GM12864 (cell line): ENCODE results near the gene RAB44.

ENCODE experiments used
- DNase-seq: peaks from one replicate; pipeline ENCODE4 v3.0.0-alpha.2; 2011; ENCODE audit warnings: low read depth
- H3K4me3 ChIP-seq: 2 replicates; pipeline ENCODE4 v1.5.1; 2011; ENCODE audit warnings: mild to moderate bottlenecking, low read depth, low read length, control low read depth
- TF ChIP-seq, protein P1 (sequence below): IDR thresholded peaks from 2 replicates; pipeline ENCODE4 v1.5.1; 2011; ENCODE audit warnings: low read depth, mild to moderate bottlenecking, moderate library complexity, low read length, control low read depth, inconsistent platforms; ENCODE audit errors: missing control alignments

Gene RAB44

DNA sequence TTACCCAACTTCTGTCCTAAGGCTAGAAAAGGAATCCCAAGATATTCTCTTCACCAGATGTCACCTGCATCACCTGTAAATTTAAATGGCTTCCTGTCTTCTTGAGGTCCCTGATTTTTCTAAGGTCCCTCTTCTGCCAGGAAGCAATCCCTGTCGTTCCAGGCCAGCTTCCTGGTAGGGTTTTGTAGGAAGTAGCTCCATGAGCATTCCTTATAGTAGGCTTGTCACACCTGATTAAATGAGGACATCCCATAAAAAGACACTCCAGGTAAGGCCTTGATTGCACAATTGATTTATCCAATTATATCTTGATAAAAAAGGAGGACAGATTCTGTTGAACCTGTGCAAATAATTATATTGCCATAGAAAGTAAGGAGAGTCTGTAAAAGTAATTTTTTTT lies 8.7 kb downstream of the RAB44 start:
- TF ChIP-seq, protein P1, sequence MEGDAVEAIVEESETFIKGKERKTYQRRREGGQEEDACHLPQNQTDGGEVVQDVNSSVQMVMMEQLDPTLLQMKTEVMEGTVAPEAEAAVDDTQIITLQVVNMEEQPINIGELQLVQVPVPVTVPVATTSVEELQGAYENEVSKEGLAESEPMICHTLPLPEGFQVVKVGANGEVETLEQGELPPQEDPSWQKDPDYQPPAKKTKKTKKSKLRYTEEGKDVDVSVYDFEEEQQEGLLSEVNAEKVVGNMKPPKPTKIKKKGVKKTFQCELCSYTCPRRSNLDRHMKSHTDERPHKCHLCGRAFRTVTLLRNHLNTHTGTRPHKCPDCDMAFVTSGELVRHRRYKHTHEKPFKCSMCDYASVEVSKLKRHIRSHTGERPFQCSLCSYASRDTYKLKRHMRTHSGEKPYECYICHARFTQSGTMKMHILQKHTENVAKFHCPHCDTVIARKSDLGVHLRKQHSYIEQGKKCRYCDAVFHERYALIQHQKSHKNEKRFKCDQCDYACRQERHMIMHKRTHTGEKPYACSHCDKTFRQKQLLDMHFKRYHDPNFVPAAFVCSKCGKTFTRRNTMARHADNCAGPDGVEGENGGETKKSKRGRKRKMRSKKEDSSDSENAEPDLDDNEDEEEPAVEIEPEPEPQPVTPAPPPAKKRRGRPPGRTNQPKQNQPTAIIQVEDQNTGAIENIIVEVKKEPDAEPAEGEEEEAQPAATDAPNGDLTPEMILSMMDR, result no peak
- DNase-seq, result no peak
- no peak overlapping the region for H3K4me3 ChIP-seq

DNA sequence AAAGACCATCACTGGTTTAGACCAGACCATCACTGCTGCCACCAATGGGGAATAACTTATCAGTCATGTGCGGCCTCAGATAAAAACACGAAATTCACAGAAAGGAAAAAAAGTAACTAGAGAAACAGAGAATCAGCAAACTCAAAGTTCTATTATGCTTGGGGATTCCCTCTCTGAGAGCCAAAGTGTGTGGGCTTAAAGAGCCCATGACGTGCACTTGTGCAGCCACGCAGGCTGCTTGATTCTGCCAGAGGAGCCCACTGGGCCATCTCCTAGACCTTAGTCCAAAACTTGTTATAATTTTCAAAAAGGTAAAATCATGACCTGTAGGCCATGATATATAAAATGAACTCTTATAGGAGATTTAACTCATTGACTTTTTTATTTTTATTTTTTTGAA lies 15.2 kb downstream of the RAB44 start:
- no peak overlapping the region for H3K4me3 ChIP-seq
- TF ChIP-seq, protein P1, result no peak
- DNase-seq, result no peak

DNA sequence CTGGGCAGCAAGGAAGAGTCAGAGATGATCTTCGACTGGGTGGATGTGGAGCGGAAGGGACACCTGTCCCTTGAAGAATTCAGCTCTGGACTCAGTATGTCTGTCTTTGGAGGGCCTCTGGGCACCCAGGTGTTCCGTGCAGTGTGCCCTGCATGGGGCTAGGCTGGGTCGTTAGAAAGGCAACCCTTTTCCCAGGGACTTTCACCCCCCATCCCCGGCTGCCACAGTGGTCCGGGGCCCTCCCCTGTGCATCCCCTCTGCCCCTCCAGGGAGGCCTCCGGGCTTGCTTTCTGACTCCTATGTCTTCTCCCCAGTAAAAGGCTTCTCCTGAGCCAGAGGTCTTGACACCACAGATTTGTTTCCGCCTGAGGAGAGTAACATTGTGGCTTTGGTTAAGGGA lies 16.2 kb downstream of the RAB44 start:
- TF ChIP-seq, protein P1, result no peak
- no peak overlapping the region for H3K4me3 ChIP-seq
- DNase-seq, result no peak

DNA sequence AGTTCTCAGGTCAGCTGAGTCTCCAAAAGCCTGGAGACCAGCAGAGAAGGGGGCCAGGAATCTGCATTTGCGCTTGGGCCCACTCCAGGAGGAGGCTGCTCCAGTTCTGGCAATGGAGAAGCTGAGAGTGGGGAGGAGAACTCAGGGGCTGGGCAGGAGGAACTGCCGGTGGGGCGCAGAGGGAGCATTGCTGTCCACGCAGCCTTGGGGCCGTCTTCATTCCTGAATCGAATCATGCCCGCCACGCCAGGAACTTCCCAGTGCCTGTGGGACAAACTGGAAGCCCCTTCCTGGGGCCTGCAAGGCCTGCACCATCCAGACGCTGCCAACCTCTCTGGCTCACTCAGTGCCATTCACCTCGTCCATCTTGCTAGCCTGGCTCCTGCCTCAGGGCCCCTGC lies 16.9 kb downstream of the RAB44 start:
- DNase-seq, result no peak
- H3K4me3 ChIP-seq, result no peak overlapping the region
- TF ChIP-seq, protein P1, result no peak

DNA sequence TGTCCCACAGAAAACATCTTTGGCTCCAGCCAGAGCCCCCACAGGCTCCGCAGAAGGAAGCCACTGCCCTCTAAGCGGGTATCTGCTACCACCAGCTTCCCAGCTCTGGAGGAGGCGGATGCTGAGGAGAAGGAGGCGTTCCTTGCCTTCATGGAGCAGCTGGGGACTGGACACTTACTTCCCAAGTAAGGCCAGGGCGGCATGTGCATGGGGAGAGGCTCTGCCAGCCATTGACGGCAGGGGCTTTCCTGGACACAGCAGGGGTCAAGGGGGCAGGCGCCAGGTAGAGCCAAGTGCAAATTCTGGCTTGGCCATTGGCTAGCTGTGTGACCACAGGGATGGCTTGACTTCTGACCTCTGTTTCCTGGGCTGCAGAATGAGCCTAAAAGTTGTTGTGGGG lies 17.8 kb downstream of the RAB44 start:
- H3K4me3 ChIP-seq, result no peak overlapping the region
- DNase-seq, result no peak
- TF ChIP-seq, protein P1, result no peak

DNA sequence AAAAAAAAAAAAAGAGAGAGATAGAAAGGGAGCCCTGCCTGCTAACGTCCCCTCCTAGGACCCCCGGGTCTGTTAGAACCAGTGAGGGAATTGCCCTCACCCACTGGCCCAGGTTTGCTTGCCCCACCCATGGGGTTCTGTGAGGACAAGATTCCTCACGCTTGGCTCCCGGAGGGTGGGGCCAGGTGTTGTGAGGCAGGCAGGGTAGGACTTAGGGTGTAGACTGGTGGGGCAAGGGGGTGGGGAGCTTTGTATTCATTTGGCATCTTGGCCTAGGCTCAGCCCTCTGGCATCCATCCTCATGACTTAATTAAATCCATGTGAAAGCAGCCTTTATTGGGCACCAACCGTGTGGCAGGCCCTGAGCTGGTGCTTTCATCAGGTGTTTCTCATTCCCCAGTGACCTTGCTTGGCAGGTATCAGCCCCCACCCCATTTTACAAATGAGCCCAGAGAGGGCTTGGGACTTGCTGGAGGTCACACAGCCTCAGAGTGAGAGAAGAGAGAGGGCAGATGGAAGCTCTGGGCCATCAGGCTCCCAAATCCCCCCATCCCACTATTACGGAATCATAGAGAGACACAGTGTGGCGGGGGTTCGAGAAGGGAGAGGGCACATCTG lies 19.0 kb downstream of the RAB44 start:
- TF ChIP-seq, protein P1, result no peak
- DNase-seq, result no peak
- H3K4me3 ChIP-seq, result no peak overlapping the region

DNA sequence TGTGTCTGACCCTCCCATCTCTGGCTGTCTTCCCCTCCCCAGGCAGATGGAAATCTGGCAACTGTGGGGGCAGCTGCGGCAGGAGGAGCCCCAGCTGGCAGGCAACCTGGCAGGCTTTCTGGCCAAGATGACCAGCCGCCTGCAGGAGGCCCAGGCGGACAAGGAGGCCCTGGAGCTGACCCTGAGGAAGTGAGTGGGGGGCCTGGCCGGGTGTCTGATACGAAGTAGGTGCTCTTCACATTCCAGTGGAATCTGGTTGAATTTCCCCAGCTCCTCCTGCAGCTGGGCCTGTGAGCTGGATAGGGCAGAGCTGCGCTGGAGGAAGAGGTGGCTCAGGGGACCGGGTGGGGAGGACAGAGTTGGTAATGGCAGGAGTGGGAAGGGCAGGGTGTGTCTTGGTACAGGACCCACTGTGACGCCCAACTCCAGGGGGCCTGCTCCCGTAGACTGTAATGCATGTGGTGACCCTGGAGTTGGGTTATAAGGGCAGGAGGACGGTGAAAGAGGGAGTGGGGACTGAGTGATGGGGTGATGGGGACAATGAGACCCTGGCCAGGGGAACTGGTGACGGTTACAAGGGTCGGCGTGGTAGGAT lies 19.7 kb downstream of the RAB44 start:
- no peak for DNase-seq
- TF ChIP-seq, protein P1, result no peak
- H3K4me3 ChIP-seq, result no peak overlapping the region
